Central memory CD4-positive, alpha-beta T cell (primary cell): ENCODE data around the gene FUT8.

Experiments
- DNase-seq: peaks from one replicate; pipeline ENCODE4 v3.0.0; 2022

Gene FUT8

DNA sequence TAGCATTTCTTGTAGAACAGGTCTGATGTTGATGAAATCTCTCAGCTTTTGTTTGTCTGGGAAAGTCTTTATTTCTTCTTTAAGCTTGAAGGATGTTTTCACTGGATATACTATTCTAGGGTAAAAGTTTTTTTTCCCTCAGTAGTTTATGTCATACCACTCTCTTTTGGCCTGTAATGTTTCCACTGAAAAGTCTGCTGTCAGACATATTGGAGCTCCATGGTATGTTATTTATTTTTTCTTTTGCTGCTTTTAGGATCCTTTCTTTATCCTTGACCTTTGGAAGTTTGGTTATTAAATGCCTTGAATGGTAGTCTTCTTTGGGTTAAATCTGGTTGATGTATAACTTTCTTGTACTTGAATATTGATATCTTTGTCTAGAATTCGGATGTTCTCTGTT, 306.1 kb downstream of the FUT8 start:
- DNase-seq: no peak

DNA sequence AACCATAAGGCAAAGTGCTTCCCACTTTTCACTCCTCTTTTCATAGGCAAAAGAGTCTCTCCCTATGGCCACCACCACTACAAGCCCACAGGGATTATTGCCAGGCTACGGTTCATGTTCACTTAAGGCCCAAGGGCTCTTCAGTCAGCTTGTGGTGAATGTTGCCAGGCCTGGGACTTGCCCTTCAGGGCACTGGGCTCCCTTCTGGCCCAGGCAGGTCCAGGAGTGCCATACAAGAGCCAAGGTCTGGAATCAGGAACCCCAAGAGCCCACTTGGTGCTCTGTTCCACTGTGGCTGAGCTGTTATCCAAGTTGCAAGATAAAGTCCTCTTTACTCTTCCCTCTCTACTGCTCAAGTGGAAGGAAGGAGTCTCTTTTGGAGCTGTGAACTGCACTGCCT, 307.6 kb downstream of the FUT8 start:
- no peak for DNase-seq

DNA sequence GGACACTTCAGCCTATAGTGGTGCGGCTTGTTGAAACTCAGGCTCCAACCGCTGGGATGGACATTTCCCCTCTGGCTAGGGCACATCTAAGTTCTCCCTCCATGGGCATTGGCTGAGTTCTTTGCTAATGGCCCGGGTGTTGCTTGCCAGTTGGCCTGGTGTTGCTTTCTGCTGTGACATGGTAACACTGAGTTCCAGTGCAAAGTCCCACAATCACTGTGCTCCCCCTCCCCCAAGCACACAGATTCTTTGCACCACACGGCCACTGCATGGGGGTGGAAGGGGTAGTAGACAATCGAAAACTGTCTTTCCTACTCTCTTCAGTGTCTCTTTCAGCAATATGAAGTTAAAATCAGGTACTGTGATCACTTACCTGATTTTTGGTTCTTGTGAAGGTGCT, 308.2 kb downstream of the FUT8 start:
- DNase-seq: no peak

DNA sequence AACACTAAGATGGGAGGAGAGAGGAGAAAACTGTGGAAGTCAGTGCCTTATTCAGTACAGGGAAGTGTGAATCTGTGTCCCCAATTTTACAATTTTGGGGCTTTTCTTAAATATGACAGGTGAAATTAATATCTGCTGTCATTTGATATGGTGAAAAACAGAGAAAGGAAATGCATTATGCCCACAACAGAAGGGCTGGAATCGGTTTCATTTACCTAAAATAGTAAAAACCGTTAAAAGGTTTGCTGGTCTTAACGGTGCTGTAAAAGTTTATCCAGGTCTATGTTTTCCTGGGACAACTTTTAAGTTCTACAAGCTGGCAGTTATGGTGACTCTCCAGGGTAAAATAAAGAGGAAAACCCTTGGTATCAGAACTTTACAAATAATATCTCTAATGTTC, 310.8 kb downstream of the FUT8 start:
- DNase-seq: no peak

DNA sequence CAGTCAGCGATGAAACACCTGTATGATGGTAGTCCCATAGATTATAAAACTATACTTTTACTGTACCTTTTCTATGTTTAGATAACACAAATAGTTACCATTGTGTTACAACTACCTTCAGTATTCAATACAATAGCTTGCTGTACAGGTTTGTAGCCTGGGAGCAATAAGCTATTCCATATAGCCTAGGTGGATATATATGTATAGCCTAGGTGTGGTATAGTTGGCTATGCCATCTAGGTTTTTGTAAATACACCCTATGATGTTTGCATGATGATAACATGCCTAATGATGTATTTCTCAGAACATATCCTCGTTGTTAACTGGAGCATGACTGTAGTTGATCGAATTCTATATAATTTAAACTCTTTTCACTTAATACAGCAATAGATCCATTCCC, 316.1 kb downstream of the FUT8 start:
- no peak for DNase-seq

DNA sequence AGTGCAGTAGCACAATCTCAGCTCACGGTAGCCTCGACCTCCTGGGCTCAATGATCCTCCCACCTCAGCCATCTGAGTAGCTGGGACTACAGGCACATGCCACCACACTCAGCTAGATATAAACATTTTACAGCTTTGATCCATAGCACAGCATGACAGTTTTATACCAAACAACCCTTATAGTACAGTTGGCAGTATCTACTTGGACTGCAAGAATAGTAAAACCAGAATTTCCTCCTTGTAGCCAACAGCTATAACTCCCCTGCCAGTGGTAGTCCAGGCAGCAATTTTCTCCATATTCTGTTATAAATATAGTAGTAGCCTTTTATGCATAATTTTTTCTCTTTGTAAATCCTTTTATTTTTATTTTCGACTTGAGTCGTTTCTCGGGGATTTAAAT, 317.0 kb downstream of the FUT8 start:
- no peak for DNase-seq

DNA sequence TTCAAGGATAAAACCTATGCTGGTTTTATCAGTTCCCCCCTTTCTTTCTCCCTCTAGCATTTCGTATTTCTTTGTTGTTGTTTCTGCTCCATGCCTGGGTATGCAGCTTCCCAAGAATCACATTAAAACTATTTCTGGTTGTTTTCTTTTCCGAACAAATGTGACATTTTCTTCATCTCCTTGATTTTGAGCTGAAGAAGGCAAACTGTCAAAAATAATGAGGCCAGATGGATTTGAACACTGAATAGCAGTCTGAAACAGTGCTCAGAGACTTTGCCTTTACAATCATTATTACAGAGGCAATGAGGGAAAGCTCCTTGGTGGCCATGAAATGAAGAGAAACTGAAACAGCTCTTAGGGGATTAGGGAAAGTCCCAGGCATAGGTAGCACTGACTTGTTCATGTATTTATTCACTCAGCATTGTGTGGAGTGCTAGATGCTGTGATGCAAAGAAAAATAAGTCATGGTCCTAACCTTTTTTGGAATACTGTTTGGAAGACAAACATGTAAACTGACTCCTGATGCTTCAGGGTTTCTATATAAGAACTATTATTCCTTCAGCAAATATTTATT, 319.5 kb downstream of the FUT8 start:
- DNase-seq: no peak

DNA sequence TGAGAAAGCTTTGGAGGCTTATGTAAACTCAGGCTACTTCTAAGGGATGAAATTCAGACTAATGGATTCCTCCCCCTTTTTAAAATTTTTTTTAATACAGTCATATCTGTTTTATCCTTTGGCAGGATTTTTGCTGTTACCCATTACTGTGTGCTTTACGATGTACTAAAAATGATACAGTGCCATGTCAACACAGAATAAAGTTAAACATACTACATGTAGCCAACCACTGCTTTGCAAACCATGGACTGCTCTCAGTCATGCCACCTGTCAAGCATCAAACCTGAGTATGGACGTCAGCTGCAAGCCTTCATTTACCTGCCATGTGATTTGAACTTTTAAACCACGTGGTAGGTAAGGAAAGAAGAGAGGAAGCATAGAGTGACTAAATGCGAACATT, 325.8 kb downstream of the FUT8 start:
- DNase-seq: no peak

DNA sequence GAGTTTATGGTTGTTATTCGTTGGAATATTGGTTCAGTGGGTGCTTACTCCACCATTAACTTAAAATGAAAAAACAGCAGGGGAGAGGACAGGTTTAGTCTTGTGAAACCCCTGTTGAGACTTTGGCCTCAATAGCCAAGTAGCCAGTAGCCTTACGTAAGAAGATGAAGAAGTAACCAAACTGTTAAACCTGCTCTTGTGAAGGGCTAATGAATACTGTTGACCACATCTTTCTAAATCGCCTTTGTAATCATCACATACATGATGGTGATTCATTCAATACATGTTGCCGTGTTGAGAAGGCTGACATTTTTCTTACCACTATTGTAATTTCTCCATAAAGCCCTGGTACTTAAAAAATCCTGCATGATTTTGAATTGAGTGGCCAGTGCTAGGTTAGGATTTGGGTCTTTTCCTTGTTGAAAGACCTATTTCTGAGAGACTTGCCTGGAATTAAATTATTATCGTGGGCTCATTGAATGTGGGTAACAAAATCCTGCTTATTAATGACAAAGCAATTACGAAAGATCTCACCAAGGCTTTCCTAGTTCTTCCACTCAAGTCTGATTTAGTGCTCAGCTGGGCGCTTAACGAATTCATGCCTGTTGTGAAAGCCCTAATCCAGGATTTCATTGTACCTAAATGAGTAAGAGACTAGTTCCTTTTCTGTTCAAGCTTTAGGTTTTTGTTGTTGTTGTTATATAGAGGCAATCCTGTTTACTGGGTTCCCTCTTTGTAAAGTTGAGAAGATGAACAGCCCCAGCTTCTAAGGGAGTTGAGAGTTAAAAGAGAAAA, 333.1 kb downstream of the FUT8 start:
- DNase-seq: no peak

DNA sequence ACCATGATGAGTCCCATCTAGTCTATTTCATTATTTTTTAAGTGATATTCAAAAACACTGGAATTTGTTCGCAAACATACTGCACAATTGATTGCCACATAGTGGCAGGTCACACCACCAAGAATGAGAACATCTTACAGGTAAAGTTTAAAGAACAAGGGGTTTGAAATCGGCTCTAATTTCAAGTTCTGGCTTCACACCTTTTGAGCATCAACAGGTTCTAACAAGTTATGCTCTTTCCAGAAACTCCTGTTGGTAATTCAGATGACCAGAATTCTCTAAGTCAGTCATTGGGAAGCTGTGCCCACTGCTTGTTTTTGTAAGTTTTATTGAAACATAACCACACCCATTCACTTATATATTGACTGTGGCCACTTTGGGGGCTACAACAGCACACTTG, 336.3 kb downstream of the FUT8 start:
- DNase-seq: no peak

DNA sequence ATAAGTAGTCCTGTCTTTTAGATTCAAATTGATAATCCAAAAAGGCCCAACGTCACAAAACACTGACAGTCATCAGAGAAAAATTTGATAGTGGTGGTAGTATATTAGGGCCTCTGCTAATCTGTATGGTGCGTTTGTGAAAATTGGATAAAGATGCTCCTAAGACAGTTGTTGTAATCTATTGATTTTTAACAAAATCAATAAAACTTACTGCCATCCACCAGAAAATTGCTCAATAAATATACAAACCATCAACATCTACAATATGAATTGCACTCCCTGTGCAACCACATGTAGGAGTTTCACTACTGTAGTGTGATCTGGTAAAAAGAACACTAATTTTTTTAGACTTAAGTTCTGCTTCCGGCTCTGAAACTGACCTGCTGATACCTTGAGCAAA, 336.8 kb downstream of the FUT8 start:
- DNase-seq: no peak

DNA sequence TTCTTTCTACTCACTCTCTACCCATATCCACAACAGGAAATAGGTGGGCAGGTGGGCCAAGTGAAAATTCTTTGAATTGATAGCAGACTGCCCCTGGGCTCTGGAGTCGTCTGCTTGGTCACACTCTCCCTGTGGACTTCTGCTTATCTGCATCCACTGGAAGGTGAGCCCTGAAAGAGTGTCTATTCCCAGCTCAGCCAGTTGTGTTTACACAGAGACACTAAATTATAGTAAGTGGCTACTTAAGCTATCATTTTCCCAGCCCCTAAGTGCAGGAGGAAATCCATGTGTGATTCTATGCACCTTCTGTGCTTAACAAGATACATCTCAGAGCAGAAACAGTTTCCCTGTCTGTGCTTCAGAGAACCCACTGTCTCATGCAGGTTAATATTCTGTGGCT, 338.4 kb downstream of the FUT8 start:
- no peak for DNase-seq

DNA sequence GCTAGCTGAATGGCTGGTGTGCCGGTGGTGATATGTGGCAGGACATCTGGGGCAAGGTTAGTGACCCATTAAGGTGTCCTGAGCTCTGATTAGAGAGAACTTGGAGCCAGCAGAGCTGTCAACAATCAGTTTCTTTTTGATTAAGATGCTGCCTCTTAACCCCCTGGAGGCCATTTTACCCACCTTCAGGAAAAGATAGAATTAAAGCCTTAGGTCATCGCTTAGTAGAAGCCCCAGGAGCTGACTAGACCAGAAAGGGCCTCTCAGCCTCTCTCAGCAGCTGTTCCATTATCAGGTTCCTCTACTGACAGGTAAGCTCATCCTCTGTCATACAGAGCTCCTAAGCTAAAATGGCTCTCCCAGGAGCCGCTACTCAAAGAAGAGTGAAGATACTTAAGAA, 339.0 kb downstream of the FUT8 start:
- no peak for DNase-seq

DNA sequence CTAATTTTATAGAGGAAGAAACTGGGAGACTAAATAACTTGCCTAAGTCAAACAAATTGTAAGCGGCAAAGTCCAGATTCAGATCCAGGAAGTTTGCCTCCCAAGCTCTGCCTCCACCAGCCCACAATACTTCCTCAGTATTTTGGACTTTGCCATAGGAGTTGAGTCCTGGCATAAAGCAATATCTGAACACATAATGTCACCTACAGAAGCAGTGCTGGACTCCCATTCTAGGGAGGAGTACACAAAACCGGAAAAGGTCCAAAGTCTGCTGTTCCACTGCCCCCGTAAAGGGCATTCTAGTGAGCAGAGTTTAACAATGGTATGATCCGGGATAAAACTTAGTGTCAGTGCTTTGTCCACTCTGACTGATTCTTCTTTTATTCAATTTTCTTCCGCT, 340.5 kb downstream of the FUT8 start:
- no peak for DNase-seq

DNA sequence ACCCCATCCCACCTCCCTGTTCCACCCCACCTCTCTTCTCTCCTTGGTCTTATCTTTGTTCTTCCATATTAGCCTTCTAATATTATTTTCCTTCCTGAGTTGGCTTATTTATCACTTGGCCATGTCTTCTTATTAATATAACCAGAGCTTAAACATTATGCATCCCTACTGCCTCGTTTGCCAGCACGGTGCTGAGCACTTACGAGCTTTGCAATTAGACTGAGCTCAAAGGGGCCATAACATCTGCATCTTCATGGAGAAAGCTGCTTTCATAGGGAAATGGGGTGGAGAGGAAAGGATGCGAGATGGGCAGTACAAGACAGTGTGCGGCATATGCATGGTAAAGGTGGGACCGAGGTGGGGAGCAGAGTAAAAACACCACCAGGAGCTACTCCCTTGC, 342.8 kb downstream of the FUT8 start:
- no peak for DNase-seq

DNA sequence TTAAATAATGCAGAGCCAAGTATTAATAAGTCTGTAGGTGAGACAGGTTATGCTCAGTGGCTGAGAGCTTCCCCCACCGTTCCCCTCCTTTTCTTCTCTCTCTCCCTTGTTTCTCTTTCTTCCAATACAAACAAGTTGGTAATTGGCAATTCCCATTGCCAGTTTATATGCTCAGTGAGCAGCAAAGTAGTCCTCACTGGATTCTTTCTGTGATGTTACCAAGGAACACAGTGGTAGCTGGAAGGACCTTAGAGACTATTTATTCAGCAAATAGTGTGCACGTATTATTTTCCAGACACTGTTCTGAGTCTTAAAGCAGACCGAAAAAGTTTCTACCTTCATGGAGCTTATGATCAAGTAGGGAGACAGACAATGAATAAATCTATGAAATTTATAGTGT, 344.4 kb downstream of the FUT8 start:
- no peak for DNase-seq

DNA sequence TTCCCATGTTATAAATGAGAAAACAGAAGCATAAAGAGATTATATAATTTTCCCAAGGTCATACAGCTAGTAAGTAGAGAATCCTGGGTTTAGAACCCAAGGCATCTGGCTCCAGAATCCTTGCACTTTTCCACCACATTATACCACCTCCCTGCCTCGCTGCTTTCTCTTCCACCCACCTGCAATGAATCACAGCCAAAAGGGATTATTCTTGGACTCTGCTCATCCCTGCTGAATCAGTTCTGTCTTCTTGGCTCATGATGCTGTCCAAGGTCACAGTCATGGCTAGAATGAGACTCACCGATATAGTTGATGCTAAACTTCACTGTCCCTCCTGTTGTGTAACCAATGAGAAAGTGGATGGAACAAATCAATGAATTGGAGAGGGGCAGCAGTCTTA, 356.6 kb downstream of the FUT8 start:
- DNase-seq: no peak

DNA sequence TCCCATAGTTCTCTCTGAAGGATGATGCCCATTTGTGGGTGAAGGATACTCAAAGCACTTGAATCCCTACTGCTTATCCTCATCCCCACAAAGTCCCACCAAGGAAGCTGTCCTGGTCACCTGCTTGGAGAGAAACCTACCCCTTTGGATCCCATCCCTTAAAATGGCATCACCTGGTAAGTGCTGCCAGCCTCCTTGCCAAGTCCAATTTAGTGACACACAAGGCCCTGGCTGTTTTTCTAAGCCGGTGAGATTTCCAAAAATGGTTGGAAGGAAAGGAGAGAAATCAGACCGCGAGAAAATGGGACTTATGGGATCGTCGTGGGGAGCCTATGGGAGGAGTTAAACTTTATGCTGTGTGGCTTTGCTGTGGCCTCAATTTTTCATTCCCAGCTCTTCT, 358.2 kb downstream of the FUT8 start:
- no peak for DNase-seq

DNA sequence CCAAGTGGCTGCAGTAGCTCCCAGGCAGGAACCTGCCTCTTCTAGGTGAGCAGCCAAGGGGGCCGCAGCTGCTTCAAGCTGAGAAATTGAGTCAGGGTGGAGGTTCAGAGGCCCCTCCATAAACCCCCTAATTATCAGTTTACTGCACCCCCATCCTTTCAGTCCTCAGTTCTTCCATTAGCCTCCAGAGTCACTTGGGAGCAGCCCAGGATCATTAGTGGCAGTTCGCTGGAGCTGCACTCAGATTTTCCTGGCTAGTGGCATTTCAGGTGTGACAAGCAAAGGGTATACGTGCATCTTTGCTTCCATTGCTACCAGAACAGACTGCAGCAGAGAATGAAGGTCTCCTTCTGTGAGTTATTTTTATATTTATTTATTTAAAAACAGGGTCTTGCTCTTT, 358.7 kb downstream of the FUT8 start:
- no peak for DNase-seq

DNA sequence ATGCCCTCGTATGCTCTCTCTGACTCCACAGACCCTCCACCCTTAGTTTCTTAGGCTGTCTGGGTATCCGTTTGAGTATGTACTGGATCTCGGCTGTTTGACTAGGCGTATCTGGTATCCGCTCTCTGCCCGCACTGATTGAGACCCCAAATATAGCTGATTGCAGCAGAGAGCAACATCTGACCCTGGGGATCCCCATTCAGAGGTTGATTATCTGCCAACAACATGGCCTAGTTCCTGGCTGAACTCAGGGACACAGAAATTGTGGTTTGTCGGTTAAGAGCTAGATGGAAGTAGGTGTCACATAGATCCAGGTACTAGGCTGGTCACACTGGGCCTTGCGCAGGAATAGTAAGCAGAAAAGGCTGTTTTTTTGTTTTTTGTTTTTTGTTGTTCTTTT, 359.9 kb downstream of the FUT8 start:
- DNase-seq: no peak

DNA sequence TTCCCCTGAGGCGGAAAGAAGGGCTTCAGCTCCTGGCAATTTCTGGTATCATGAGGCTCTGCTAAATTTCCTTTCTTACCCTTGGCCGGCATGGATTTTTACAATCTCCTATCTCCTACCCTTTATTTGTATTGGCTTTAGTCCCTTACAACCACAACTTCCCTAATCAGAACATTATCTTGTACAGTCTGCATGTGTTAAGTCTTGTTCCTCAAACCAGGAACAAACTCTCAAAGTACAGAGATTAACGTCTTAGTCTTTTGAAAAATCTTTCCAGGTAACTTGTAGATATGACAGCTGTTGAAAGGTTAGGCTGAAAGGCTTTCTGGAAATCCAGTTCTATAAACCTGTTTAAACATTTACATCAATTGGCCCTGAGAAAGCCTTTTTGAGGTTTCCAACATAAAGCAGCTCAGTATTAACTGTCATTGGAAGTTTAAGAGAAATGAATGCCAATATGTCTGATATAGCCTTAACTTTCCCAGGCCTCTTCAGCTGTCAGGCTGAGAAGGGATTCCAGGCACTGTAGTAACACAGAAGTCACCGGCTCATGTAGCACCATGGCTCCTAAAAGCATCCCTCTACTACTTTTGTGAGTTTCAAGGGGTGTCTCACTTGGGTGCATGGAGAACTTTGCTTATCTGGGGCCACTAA, 360.5 kb downstream of the FUT8 start:
- no peak for DNase-seq

DNA sequence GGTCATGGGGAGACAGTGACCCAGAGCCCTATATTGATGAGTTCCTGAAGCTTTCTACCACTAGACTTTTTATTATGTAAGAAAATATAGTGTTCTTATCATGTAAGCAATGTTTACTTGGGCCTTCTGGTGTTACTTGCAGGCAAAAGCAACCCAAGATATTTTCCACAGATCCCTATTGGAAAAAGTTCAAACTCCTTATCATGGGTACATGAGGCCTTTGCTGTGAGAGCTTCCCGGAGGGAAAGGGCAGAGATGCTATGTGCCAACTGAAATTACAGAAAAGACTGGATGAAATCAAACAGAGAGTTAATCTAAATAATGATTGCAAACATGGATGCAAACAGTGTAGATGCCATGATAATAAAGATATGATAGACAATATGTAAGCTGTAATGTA, 361.5 kb downstream of the FUT8 start:
- no peak for DNase-seq

DNA sequence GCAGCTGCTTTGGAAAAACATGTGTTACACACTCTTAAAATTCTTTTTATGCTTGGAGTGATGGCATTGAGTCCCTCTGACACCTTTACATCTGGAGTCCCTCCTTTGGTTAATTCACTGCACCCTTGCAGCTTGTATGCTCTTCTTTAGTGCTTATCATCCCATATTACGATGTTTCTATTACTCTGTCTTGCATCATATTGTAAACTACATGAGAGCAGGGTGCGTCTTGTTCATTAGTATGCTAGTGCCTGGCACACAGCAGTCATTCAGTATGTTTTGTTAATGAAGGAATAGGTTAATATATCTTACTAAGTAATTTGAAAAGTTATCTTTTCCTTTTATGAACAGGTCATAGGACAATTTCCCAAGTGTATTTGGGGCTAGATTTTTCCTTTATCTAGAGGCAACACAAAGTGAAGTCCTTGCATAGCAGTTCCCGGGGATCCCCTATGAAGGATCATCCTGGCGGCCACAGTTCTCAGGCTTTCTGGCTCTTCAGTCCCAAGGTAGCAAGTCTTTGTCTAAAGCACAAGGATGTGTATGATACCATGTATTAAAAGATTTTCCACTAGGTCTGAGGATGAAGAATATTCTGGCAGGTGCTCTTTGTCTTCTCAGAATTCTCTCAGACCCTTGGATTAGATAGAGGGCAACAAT, 363.8 kb downstream of the FUT8 start:
- no peak for DNase-seq

DNA sequence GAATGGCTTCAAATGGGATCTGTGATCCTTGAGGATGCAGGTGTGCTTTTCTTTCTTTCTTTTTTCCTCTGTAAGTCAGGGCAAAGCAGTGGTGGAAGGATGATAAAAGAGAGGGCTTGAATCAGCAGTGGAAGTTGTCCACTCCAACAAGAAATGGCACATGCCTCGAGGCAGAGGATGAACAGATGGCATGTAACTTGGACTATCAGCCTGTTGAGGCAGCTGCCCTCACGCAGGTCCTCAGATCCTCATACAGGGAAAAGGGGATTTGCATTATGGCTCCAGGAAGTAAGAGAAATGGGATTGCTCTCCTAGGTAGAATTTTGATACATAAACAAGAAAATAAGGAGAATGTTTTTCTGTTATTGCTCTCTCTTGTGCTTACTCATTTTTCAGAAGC, 368.0 kb downstream of the FUT8 start:
- DNase-seq: no peak
